Measurements from ENCODE around the gene COQ10B.
"Not testable (repeated sequence)": the region's sequence is repeated elsewhere in the genome, so short reads cannot be mapped to it uniquely, and the experiment has no call there.

Gene COQ10B

DNA sequence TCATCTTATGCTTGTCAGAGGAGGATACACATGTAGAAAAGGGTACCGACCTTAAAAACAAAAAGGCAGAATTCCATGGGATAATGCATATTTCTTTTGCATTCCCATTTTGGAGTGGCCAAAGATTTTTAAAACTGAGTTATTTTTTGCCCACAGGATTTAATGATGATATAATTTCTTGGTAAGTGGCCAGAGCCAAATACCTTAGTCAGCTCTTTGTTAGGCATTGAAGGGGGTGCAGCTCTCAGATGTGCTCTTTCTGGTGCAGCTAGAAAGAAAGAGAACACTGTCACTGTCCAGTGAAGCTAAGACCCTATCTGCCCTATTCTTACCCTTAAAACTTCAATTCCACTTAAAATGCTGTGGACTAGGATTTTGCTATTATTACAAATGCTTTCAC is 10.8 kb downstream of the COQ10B start:
- H3K36me3 ChIP-seq (replicated peaks; ENCODE audit: low read depth, low read length) = peaks cover 4% of the 10 kb centered on the region
- no peaks in the 10 kb centered on the region for H3K4me1 ChIP-seq (ENCODE audit: low read length)
- no peaks in the 10 kb centered on the region for H3K27me3 ChIP-seq (ENCODE audit: low read depth, low read length)
- no peak overlapping the region for H2AFZ ChIP-seq (ENCODE audit: low read depth, low read length)
- H3K9ac ChIP-seq (ENCODE audit: low read length) = no peak overlapping the region
- no peaks in the 10 kb centered on the region for H3K9me3 ChIP-seq (ENCODE audit: insufficient read depth, low read length)
- no peak overlapping the region for H3K4me2 ChIP-seq (ENCODE audit: low read length)
- H3K4me3 ChIP-seq (ENCODE audit: low read length) = no peak overlapping the region
- no peaks in the 10 kb centered on the region for H4K20me1 ChIP-seq (ENCODE audit: insufficient read depth, low read length)
- TF ChIP-seq EZH2phosphoT487 (IDR thresholded peaks at IDR 0.05; ENCODE audit: low read depth) = no peak
- TF ChIP-seq, protein P1, sequence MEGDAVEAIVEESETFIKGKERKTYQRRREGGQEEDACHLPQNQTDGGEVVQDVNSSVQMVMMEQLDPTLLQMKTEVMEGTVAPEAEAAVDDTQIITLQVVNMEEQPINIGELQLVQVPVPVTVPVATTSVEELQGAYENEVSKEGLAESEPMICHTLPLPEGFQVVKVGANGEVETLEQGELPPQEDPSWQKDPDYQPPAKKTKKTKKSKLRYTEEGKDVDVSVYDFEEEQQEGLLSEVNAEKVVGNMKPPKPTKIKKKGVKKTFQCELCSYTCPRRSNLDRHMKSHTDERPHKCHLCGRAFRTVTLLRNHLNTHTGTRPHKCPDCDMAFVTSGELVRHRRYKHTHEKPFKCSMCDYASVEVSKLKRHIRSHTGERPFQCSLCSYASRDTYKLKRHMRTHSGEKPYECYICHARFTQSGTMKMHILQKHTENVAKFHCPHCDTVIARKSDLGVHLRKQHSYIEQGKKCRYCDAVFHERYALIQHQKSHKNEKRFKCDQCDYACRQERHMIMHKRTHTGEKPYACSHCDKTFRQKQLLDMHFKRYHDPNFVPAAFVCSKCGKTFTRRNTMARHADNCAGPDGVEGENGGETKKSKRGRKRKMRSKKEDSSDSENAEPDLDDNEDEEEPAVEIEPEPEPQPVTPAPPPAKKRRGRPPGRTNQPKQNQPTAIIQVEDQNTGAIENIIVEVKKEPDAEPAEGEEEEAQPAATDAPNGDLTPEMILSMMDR (IDR thresholded peaks at IDR 0.05; ENCODE audit: low read depth, low read length) = no peak
- H3K79me2 ChIP-seq (ENCODE audit: low read length) = peaks cover 3% of the 10 kb centered on the region; the same call in 1 of the 2 replicates
- no peak overlapping the region for H3K27ac ChIP-seq (ENCODE audit: low read length)

DNA sequence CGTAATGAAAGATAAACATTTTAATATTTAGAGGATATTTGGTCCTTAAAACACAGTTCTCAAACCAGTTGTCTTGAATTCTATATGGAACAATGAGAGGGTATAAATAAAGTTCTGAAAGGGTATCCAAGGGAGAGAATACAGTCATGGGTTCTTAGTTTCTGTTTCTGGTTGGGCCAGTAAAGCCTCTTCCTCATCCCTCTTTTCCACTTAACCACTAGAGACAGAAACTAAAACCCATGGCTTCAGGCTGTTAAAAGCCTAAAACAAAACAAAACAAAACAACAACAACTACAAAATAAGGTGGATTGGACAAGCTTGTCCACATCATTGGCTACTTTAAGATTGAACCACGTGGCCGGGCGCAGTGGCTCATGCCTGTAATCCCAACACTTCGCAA is 18.8 kb downstream of the COQ10B start:
- TF ChIP-seq EZH2phosphoT487 (IDR thresholded peaks at IDR 0.05; ENCODE audit: low read depth) = no peak

DNA sequence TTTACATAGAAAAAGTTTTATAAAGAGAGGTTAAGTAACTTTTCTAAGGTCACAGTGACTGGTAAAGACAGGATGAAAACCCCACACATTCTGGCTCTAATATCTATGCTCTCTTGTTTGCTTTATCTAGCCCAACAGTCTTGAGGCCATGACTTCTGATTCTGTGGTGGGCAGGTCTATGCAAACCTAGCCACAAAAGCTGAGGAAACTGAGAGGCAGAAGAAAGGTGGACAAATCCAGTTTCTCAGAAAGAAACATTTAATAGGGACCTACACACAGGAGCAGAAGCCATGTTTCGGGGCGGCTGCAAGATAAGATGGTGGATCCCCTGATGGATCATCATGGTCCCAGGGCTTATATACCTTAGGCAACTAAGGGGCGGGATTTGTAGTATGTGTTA is 24.4 kb downstream of the COQ10B start:
- peaks cover 18% of the 10 kb centered on the region for H3K36me3 ChIP-seq (replicated peaks; ENCODE audit: low read depth, low read length)
- H3K9me3 ChIP-seq (ENCODE audit: insufficient read depth, low read length) = no peaks in the 10 kb centered on the region
- H3K4me1 ChIP-seq (ENCODE audit: low read length) = peaks cover 3% of the 10 kb centered on the region; the same call in 1 of the 2 replicates

More for the DNA sequence above, 18.8 kb downstream of the COQ10B start:
- Histone ChIP-seq H3K9ac (ENCODE audit: low read length) (no peak overlapping the region), H3K4me1 (ENCODE audit: low read length) (peaks cover 3% of the 10 kb centered on the region; the same call in 1 of the 2 replicates), H3K4me3 (ENCODE audit: low read length) (no peak overlapping the region), H3K79me2 (ENCODE audit: low read length) (no peaks in the 10 kb centered on the region), H2AFZ (ENCODE audit: low read depth, low read length) (no peak overlapping the region), H3K36me3 (replicated peaks; ENCODE audit: low read depth, low read length) (peaks cover 22% of the 10 kb centered on the region), H4K20me1 (ENCODE audit: insufficient read depth, low read length) (no peaks in the 10 kb centered on the region), H3K27me3 (ENCODE audit: low read depth, low read length) (no peaks in the 10 kb centered on the region), H3K27ac (ENCODE audit: low read length) (no peak overlapping the region), H3K4me2 (ENCODE audit: low read length) (no peak overlapping the region), H3K9me3 (ENCODE audit: insufficient read depth, low read length) (no peaks in the 10 kb centered on the region)

DNA sequence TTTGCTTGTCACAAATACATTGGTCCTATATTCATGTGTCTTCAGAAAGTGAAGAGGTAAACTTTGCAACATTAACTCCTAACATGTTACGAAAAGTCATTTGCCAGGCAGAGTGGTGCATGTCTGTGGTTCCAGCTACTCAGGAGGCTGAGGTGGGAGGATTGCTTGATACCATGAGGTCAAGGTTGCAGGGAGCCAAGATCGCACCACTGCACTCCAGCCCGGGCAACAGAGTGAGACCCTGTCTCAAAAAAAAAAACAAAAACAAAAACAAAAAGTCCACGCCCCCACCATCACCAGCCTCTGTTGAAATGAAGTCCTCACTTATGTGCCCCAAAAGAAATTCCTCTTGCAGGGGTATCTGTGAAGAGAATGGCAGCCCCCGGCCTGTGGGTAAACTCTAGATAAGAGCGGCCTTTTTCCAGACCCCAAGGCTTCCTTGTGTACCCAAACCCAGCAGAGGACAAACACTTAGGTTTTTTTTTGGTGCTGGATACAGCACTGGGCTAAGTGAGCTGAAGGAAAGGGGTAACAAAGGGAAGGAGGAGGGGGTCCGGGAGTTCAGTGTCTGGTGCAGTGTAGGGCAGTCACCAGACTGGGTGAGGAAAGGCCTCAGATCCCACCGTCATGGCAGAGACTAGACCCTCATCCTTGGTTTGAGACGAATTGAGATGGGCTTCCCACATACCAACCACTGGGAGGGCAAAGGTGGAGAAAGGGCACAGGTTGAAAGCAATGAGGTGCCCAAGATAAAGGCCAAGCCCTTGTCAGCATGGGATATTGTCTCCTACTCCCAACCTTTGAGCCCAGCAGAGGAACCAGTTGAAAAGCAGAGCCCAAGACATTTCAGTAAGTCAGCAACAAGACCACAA is 27.0 kb downstream of the COQ10B start:
- H3K27ac ChIP-seq (ENCODE audit: low read length) = no peak overlapping the region
- no peak for TF ChIP-seq EZH2phosphoT487 (IDR thresholded peaks at IDR 0.05; ENCODE audit: low read depth)
- TF ChIP-seq, protein P1 (IDR thresholded peaks at IDR 0.05; ENCODE audit: low read depth, low read length) = no peak
- H3K36me3 ChIP-seq (replicated peaks; ENCODE audit: low read depth, low read length) = peaks cover 28% of the 10 kb centered on the region
- no peaks in the 10 kb centered on the region for H4K20me1 ChIP-seq (ENCODE audit: insufficient read depth, low read length)
- H3K4me2 ChIP-seq (ENCODE audit: low read length) = no peak overlapping the region
- no peak overlapping the region for H2AFZ ChIP-seq (ENCODE audit: low read depth, low read length)
- no peaks in the 10 kb centered on the region for H3K79me2 ChIP-seq (ENCODE audit: low read length)
- H3K9ac ChIP-seq (ENCODE audit: low read length) = no peak overlapping the region
- H3K27me3 ChIP-seq (ENCODE audit: low read depth, low read length) = no peaks in the 10 kb centered on the region
- H3K4me3 ChIP-seq (ENCODE audit: low read length) = no peak overlapping the region
- H3K9me3 ChIP-seq (ENCODE audit: insufficient read depth, low read length) = no peaks in the 10 kb centered on the region
- peaks cover 3% of the 10 kb centered on the region; the same call in 1 of the 2 replicates for H3K4me1 ChIP-seq (ENCODE audit: low read length)

More for the DNA sequence above, 24.4 kb downstream of the COQ10B start:
- no peaks in the 10 kb centered on the region for H3K27me3 ChIP-seq (ENCODE audit: low read depth, low read length)
- no peak overlapping the region for H2AFZ ChIP-seq (ENCODE audit: low read depth, low read length)
- no peak overlapping the region for H3K4me2 ChIP-seq (ENCODE audit: low read length)
- H4K20me1 ChIP-seq (ENCODE audit: insufficient read depth, low read length) = no peaks in the 10 kb centered on the region
- H3K79me2 ChIP-seq (ENCODE audit: low read length) = no peaks in the 10 kb centered on the region
- H3K9ac ChIP-seq (ENCODE audit: low read length) = no peak overlapping the region
- no peak overlapping the region for H3K4me3 ChIP-seq (ENCODE audit: low read length)
- H3K27ac ChIP-seq (ENCODE audit: low read length) = no peak overlapping the region
- TF ChIP-seq, protein P1 (IDR thresholded peaks at IDR 0.05; ENCODE audit: low read depth, low read length) = no peak
- TF ChIP-seq EZH2phosphoT487 (IDR thresholded peaks at IDR 0.05; ENCODE audit: low read depth) = no peak

DNA sequence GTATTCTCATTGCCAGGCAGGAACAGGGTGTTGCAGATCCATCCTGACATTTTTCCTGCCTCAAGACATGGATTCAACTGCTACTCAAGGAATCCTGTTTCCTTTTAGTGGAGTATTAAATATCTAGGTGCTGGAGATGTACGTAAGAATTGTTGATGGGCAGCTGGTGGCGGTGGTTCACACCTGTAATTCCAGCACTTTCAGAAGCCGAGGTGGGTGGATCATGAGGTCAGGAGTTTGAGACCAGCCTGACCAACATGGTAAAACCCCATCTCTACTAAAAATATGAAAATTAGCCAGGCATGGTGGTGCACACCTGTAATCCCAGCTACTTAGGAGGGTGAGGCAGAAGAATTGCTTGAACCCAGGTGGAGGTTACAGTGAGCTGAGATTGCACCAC is 30.9 kb downstream of the COQ10B start:
- H3K9me3 ChIP-seq (ENCODE audit: insufficient read depth, low read length); H3K4me1 ChIP-seq (ENCODE audit: low read length); H3K27me3 ChIP-seq (ENCODE audit: low read depth, low read length); H3K4me3 ChIP-seq (ENCODE audit: low read length); H3K79me2 ChIP-seq (ENCODE audit: low read length); H3K4me2 ChIP-seq (ENCODE audit: low read length); H3K9ac ChIP-seq (ENCODE audit: low read length); H3K27ac ChIP-seq (ENCODE audit: low read length); H4K20me1 ChIP-seq (ENCODE audit: insufficient read depth, low read length); H2AFZ ChIP-seq (ENCODE audit: low read depth, low read length): not testable (repeated sequence)
- peaks cover 56% of the 10 kb centered on the region for H3K36me3 ChIP-seq (replicated peaks; ENCODE audit: low read depth, low read length)
